ENCODE results near the gene MDC1.

DNA sequence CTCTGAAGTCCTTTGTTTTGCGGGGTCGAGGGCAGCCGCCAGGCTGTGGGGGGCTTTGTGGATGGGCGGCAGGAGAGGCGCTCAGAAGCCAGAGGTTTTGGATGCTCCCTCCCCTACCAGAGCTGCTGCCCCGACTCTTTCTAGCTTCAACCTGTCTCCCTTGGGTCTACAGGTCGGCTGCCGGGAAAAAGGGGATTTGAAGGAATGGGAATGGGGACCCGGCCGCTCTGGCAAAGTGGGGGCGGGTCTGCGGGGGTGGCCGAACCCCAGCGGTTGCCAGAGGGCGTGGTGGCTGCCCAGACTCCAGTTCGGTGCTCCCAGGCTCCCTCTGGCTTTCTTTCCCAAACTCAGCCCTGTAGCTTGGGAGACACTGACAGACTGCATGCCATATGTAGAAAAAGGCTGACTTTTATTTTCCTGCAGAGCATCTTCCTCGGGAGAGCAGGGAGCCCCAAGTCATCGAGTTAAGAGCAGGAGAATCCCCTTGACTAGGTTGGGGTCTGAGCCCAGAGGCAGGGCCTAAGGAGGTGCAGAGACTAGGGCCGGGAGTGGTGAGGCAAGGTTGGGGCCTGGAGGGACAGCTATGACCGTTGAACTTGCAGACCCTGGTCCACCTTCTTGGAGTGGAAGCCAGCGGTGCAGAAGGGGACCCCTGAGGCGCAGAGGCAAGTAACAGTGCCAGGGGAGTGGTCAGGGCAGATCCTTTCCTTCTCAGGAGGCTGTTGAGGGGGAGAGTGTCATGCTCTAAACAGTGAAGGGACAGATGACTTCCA, 29.2 kb downstream of the MDC1 start:
- TF ChIP-seq, protein P1, sequence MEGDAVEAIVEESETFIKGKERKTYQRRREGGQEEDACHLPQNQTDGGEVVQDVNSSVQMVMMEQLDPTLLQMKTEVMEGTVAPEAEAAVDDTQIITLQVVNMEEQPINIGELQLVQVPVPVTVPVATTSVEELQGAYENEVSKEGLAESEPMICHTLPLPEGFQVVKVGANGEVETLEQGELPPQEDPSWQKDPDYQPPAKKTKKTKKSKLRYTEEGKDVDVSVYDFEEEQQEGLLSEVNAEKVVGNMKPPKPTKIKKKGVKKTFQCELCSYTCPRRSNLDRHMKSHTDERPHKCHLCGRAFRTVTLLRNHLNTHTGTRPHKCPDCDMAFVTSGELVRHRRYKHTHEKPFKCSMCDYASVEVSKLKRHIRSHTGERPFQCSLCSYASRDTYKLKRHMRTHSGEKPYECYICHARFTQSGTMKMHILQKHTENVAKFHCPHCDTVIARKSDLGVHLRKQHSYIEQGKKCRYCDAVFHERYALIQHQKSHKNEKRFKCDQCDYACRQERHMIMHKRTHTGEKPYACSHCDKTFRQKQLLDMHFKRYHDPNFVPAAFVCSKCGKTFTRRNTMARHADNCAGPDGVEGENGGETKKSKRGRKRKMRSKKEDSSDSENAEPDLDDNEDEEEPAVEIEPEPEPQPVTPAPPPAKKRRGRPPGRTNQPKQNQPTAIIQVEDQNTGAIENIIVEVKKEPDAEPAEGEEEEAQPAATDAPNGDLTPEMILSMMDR (IDR thresholded peaks at IDR 0.05): no peak
- no peak for TF ChIP-seq ZFX (IDR thresholded peaks at IDR 0.05; ENCODE audit: borderline replicate concordance)
